GM18502 (cell line): ENCODE results near the gene DLEC1.

Experiments
- ATAC-seq: cut with Tn5 transposase; IDR thresholded peaks from one replicate; pipeline ENCODE4 v1.9.1; 2021; ENCODE audit warnings: mild to moderate bottlenecking; ENCODE audit not compliant: unreplicated experiment, poor library complexity

DLEC1 gene

DNA sequence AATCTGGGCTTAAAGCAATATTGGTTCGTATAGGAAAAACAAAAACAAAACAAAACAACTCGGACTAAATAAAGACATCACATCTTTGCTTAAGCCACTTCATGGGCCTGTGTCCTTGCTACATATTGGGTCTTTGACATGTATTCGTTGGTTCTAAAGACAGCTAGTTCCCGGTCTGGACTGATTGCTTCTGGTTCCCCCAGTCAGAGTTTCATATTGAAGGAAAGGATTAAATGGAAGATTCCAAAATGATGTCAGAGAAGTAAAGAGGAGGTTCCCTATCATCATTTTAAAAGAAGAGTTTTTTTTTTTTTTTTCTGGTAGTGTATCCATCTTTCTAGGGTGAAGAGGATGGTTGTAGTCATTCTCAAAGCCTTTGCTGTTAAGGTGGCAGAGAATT, 128.6 kb downstream of the DLEC1 start:
- no peak for ATAC-seq

DNA sequence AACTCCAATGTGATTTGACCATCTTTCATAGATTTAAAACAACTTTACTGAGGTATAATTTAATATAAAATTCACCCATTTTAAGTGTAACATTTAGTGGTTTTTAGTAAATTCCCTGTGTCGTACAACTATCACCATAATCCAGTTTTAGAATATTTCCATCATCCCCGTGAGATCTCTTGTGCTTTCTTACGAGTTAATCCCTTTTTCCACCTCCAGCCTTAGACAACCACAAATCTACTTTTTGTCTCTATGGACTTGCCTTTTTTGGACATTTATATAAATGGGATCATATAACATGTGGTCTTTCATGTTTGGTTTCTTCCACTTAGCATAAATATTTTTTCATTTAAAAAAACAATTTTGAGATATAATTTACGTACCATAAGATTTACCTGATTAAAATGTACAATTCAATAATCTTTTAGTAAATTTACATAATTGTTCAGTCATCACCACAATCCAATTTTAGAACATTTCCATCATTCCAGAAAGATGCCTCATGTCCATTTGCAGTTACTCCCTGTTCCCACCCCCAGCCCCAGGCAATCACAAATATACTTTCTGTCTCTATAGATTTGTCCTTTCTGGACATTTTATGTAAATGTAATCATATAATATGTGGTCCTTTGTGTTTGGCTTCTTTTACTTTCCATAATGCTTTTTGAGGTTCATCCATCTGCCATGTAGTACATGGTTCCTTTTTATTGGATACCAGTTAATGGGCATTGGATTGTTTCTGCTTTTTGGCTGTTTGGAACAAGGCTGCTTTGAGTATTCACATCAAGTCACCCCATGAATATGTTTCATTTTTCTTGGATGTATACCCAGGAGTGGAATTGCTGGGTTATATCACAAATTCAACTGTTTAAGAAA, 129.4 kb downstream of the DLEC1 start:
- no peak for ATAC-seq

DNA sequence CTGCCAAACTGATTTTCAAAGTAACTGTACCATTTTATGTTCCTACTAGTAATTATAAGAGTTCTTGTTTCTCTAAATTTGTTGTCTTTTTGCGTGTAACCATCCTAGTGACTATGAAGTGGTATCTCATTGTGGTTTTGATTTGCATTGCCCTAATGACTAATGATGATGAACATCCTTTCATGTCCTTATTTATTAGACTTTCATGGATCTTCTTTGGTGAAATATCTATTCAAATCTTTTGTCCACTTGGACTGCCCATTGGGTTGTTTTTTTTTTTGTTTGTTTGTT, 130.0 kb downstream of the DLEC1 start:
- ATAC-seq = no peak

DNA sequence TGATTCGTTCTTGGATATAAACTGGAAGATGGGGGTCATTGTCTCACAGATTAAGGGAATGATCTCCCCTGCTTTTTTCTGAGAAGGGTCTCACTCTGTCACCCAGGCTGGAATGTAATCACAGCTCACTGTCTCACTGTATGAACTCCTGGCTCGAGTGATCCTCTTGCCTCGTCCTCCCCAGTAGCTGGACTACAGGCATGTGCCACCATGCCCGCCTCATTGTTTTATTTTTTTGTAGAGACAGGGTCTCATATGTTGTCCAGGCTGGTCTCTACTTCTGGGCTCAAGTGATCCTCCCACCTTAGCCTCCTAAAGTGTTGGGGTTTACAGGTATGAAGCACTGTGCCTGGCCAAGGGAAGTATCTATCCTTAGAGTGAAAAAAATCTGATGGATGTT, 131.7 kb downstream of the DLEC1 start:
- ATAC-seq = no peak

DNA sequence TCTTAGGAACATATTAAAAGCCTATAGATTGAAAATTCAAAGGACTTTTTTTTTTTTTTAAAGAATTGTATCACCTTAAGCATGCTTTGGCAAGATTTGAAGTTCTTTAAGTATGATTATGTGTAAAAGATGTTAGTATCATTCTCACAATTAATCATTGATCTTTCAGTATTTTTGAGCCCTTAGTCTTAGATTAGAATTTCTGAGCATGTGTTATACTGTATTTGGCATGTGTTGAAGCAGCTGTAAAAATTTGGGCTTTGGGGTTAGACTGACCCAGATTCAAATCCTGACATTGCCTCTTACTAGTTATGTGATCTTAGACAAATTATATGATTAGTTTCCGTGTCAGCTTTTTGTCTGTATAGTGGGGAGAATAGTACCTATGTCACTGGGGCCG, 132.6 kb downstream of the DLEC1 start:
- ATAC-seq = no peak
